Panc1 (cell line): ENCODE results near the gene KRT10. TPM values are rescaled to one million over a fixed set of nuclear protein-coding genes. Genes with fewer than 3 reads are reported as not detected.

Source experiments
- ATAC-seq: fragments of 200-7000 bp; cut with Tn5 transposase; 2 replicates; pipeline ENCODE4 v1.9.1; 2020; ENCODE audit warnings: mild to moderate bottlenecking, moderate library complexity
- BruUV-seq: library from RNA; stranded (reverse); fragments of 400-500 nt; replicated peaks from 2 replicates; lab custom pipeline; 2021; lab: Mats Ljungman, UMichigan
- CTCF ChIA-PET: fragments of 300-600 bp; sonication (Branson Sonifier 250); formaldehyde crosslinking; loops from one replicate; lab custom pipeline; 2022; ENCODE audit warnings: antibody characterized with exemption; lab: Charles Lee
- POLR2A ChIA-PET: fragments of 300-600 bp; sonication (Branson Sonifier 250); formaldehyde crosslinking; loops from one replicate; lab custom pipeline; 2022; ENCODE audit warnings: antibody characterized with exemption; lab: Charles Lee
- DNase-seq: peaks from one replicate; pipeline ENCODE4 v3.0.0-alpha.2; 2010; ENCODE audit warnings: low read depth, low spot score
- H3K27ac ChIP-seq: 2 replicates; pipeline ENCODE4 v1.5.1; 2011; ENCODE audit warnings: mild to moderate bottlenecking, low read length, inconsistent platforms
- H3K27me3 ChIP-seq: fragments of 200-500 bp; sonication (Bioruptor generic); 2 replicates; pipeline ENCODE4 v1.6.0; 2014; ENCODE audit warnings: low read length, inconsistent platforms; ENCODE audit not compliant: control insufficient read depth, insufficient read depth
- H3K36me3 ChIP-seq: fragments of 200-500 bp; sonication (Bioruptor generic); 2 replicates; pipeline ENCODE4 v1.5.1; 2014; ENCODE audit warnings: inconsistent platforms, mild to moderate bottlenecking, low read length, moderate library complexity; ENCODE audit not compliant: control insufficient read depth, insufficient read depth
- H3K4me1 ChIP-seq: 2 replicates; pipeline ENCODE4 v1.5.1; 2011; ENCODE audit warnings: inconsistent platforms, mild to moderate bottlenecking, low read length, moderate library complexity; ENCODE audit not compliant: control insufficient read depth, insufficient read depth
- H3K4me3 ChIP-seq, 2 experiments: 2 replicates each; pipeline ENCODE4 v1.5.1; 2011 to 2012; ENCODE audit warnings: low read depth in 2 of 2, low read length in 2 of 2, mild to moderate bottlenecking in 2 of 2, inconsistent platforms in 1 of 2, moderate library complexity in 1 of 2
- H3K9me3 ChIP-seq: fragments of 200-500 bp; sonication (Bioruptor generic); 2 replicates; pipeline ENCODE4 v1.5.1; 2014; ENCODE audit warnings: low read depth, mild to moderate bottlenecking, inconsistent platforms, low read length, moderate library complexity; ENCODE audit not compliant: control insufficient read depth, insufficient read depth
- POLR2AphosphoS5 ChIP-seq: IDR thresholded peaks from 2 replicates; pipeline ENCODE4 v1.6.1; 2012; ENCODE audit warnings: mild to moderate bottlenecking, low read depth, low read length, moderate library complexity
- SIN3A ChIP-seq: IDR thresholded peaks from 2 replicates; pipeline ENCODE4 v1.6.1; 2012; ENCODE audit warnings: low read depth, mild to moderate bottlenecking, low read length, moderate library complexity, borderline replicate concordance; ENCODE audit not compliant: insufficient read depth
- TCF7L2 ChIP-seq: IDR thresholded peaks from 2 replicates; pipeline ENCODE4 v1.6.1; 2011; ENCODE audit warnings: mild to moderate bottlenecking, low read depth, low read length, inconsistent platforms
- in situ Hi-C: cut with HindIII; loops from 2 replicates; pipeline ENCODE4 v1.10.0; 2016; ENCODE audit warnings: low sequenced_read_pairs, low pct_unique_long_range_greater_than_20kb
- intact Hi-C: fragments of 100-400 bp; cut with micrococcal nuclease; formaldehyde crosslinking; loops from one replicate; pipeline ENCODE4 v1.10.0; 2022; ENCODE audit not compliant: unreplicated experiment
- total RNA-seq: library from RNA; stranded (reverse); gene quantifications from one replicate; pipeline ENCODE4 v1.2.1, GENCODE V29; 2021; ENCODE audit not compliant: unreplicated experiment
- TF ChIP-seq, protein P1 (sequence below): fragments of 450-650 bp; IDR thresholded peaks from 2 replicates; pipeline ENCODE4 v1.5.1; 2017; ENCODE audit warnings: mild to moderate bottlenecking
- TF ChIP-seq, protein P2 (sequence below), 2 experiments: IDR thresholded peaks; 2 replicates each; pipeline ENCODE4 v1.6.1; 2011 to 2012; ENCODE audit warnings: low read depth in 2 of 2, control low read depth in 1 of 2, low read length in 1 of 2, mild to moderate bottlenecking in 1 of 2, moderate library complexity in 1 of 2; ENCODE audit not compliant: insufficient read depth in 1 of 2

The KRT10 gene
- total RNA-seq, 1 experiment from 2014 or later, result 70.8 TPM

DNA sequence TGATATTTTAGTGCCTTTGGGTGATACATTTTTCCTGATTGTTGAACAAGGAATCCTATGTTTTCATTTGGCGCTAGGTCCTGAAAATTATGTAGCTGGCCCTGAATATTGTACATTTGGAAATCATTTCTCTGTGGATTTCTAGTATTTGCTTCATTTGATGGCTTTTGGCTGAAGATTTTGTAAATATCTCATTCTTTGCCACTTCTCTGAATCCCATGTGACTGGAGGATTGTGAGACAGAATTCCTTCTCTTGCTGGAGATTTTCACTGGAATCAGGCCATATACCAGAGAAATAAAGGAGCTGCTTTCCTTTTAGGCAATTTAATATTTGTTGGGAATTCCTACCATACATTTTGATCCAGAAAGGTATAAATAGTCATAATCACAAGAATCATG is 31.3 kb downstream of the KRT10 start:
- no peak for ATAC-seq

GRCh38 chr17:40782450-40782849 is 40.0 kb downstream of the KRT10 start, which contains the start of gene KRT27:
Gene KRT27, minus strand, starts transcription at chr17:40782550. Its CDS starts 57 bp downstream, at chr17:40782493.
- CTCF ChIA-PET, result no interaction called here
- Histone ChIP-seq H3K9me3 (no peaks in the 10 kb centered on the region), H3K4me1 (no peaks in the 10 kb centered on the region), H3K36me3 (no peaks in the 10 kb centered on the region), H3K27me3 (peaks cover 3% of the 10 kb centered on the region; the same call in 1 of the 2 replicates), H3K27ac (no peak within 1 kb of the TSS), H3K4me3 (no peak within 1 kb of the TSS)
- POLR2A ChIA-PET, result no interaction called here
- intact Hi-C loops (no loop called here), in situ Hi-C loops (no loop called here)
- BruUV-seq, result no TSS peak
- TF ChIP-seq, protein P1, sequence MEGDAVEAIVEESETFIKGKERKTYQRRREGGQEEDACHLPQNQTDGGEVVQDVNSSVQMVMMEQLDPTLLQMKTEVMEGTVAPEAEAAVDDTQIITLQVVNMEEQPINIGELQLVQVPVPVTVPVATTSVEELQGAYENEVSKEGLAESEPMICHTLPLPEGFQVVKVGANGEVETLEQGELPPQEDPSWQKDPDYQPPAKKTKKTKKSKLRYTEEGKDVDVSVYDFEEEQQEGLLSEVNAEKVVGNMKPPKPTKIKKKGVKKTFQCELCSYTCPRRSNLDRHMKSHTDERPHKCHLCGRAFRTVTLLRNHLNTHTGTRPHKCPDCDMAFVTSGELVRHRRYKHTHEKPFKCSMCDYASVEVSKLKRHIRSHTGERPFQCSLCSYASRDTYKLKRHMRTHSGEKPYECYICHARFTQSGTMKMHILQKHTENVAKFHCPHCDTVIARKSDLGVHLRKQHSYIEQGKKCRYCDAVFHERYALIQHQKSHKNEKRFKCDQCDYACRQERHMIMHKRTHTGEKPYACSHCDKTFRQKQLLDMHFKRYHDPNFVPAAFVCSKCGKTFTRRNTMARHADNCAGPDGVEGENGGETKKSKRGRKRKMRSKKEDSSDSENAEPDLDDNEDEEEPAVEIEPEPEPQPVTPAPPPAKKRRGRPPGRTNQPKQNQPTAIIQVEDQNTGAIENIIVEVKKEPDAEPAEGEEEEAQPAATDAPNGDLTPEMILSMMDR, result no peak
- TF ChIP-seq, protein P2, sequence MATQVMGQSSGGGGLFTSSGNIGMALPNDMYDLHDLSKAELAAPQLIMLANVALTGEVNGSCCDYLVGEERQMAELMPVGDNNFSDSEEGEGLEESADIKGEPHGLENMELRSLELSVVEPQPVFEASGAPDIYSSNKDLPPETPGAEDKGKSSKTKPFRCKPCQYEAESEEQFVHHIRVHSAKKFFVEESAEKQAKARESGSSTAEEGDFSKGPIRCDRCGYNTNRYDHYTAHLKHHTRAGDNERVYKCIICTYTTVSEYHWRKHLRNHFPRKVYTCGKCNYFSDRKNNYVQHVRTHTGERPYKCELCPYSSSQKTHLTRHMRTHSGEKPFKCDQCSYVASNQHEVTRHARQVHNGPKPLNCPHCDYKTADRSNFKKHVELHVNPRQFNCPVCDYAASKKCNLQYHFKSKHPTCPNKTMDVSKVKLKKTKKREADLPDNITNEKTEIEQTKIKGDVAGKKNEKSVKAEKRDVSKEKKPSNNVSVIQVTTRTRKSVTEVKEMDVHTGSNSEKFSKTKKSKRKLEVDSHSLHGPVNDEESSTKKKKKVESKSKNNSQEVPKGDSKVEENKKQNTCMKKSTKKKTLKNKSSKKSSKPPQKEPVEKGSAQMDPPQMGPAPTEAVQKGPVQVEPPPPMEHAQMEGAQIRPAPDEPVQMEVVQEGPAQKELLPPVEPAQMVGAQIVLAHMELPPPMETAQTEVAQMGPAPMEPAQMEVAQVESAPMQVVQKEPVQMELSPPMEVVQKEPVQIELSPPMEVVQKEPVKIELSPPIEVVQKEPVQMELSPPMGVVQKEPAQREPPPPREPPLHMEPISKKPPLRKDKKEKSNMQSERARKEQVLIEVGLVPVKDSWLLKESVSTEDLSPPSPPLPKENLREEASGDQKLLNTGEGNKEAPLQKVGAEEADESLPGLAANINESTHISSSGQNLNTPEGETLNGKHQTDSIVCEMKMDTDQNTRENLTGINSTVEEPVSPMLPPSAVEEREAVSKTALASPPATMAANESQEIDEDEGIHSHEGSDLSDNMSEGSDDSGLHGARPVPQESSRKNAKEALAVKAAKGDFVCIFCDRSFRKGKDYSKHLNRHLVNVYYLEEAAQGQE (IDR thresholded peaks at IDR 0.05; ENCODE audit: insufficient read depth in 1 of 2, low read depth in 2 of 2, low read length in 1 of 2), result no peak
- no peak for TF ChIP-seq TCF7L2
- no peak for TF ChIP-seq SIN3A
- TF ChIP-seq POLR2AphosphoS5, result no peak
- DNase-seq (no peak), ATAC-seq (no peak)

More for the DNA sequence above, 31.3 kb downstream of the KRT10 start:
- Histone ChIP-seq H3K4me1 (no peaks in the 10 kb centered on the region), H3K27me3 (peaks cover 11% of the 10 kb centered on the region), H3K27ac (no peak overlapping the region), H3K9me3 (no peaks in the 10 kb centered on the region), H3K36me3 (no peaks in the 10 kb centered on the region), H3K4me3 (no peak overlapping the region)
- no peak for DNase-seq
- no TSS peak for BruUV-seq
- TF ChIP-seq, protein P1, result no peak
- TF ChIP-seq TCF7L2 (no peak), POLR2AphosphoS5 (no peak), SIN3A (no peak)
- TF ChIP-seq, protein P2 (IDR thresholded peaks at IDR 0.05; ENCODE audit: insufficient read depth in 1 of 2, low read depth in 2 of 2, low read length in 1 of 2), result no peak
- in situ Hi-C loops (no loop called here), intact Hi-C loops (loop anchor here (5.0 kb wide), 1 partner anchor 174 kb away; no protein-coding TSS in a partner anchor)
- ChIA-PET POLR2A (interaction anchor here (0.7 kb wide), 1 partner anchor 63 kb away, joined by 8 read pairs; no protein-coding TSS in a partner anchor), CTCF (interaction anchor here (0.9 kb wide), 1 partner anchor 176 kb away, joined by 3 read pairs; no protein-coding TSS in a partner anchor)
